Trophoblast cell (in vitro differentiated cells and primary cell): ENCODE data around the gene KIAA1210.

ENCODE experiments used
- DNase-seq, 2 donors: peaks; one replicate each; pipeline ENCODE4 v3.0.0-alpha.2; 2016
- H2AFZ ChIP-seq: 2 replicates; pipeline ENCODE4 v1.6.1; 2013; ENCODE audit warnings: low read length, moderate library complexity, mild to moderate bottlenecking; ENCODE audit not compliant: insufficient read depth, poor library complexity
- H2AK5ac ChIP-seq: 2 replicates; pipeline ENCODE4 v1.6.1; 2013; ENCODE audit warnings: mild to moderate bottlenecking, low read length
- H2BK120ac ChIP-seq: 2 replicates; pipeline ENCODE4 v1.6.1; 2013; ENCODE audit warnings: low read length, mild to moderate bottlenecking, moderate library complexity; ENCODE audit not compliant: insufficient read depth, poor library complexity
- H2BK12ac ChIP-seq: 2 replicates; pipeline ENCODE4 v1.6.1; 2013; ENCODE audit warnings: mild to moderate bottlenecking, low read length, moderate library complexity
- H2BK5ac ChIP-seq: 2 replicates; pipeline ENCODE4 v1.6.1; 2013; ENCODE audit warnings: low read length, low read depth, moderate library complexity, mild to moderate bottlenecking; ENCODE audit not compliant: poor library complexity
- H3K14ac ChIP-seq: 2 replicates; pipeline ENCODE4 v1.6.1; 2013; ENCODE audit warnings: mild to moderate bottlenecking, low read length
- H3K18ac ChIP-seq: 2 replicates; pipeline ENCODE4 v1.6.1; 2013; ENCODE audit warnings: mild to moderate bottlenecking, low read length
- H3K23ac ChIP-seq: 2 replicates; pipeline ENCODE4 v1.6.1; 2013; ENCODE audit warnings: low read length
- H3K27ac ChIP-seq: 2 replicates; pipeline ENCODE4 v1.5.1; 2013; ENCODE audit warnings: low read depth, mild to moderate bottlenecking, inconsistent platforms, low read length, moderate library complexity
- H3K27me3 ChIP-seq: 2 replicates; pipeline ENCODE4 v1.6.1; 2013; ENCODE audit warnings: inconsistent platforms, mild to moderate bottlenecking, low read length, moderate library complexity; ENCODE audit not compliant: insufficient read depth
- H3K36me3 ChIP-seq, 2 experiments: 1 replicate in 1 of 2; 2 replicates in 1 of 2; pipeline ENCODE4 v1.6.1; 2013; ENCODE audit warnings: low read length in 2 of 2, mild to moderate bottlenecking in 2 of 2, moderate library complexity in 1 of 2; ENCODE audit not compliant: insufficient read depth in 2 of 2, control insufficient read depth in 1 of 2
- H3K4ac ChIP-seq: 2 replicates; pipeline ENCODE4 v1.6.1; 2013; ENCODE audit warnings: low read depth, mild to moderate bottlenecking, low read length, moderate library complexity
- H3K4me1 ChIP-seq, 2 experiments: 1 replicate in 1 of 2; 2 replicates in 1 of 2; pipeline ENCODE4 v1.6.1; 2013; ENCODE audit warnings: low read length in 2 of 2, mild to moderate bottlenecking in 2 of 2, moderate library complexity in 1 of 2; ENCODE audit not compliant: insufficient read depth in 2 of 2, control insufficient read depth in 1 of 2
- H3K4me2 ChIP-seq: 2 replicates; pipeline ENCODE4 v1.6.1; 2013; ENCODE audit warnings: inconsistent platforms, mild to moderate bottlenecking, low read length, moderate library complexity
- H3K4me3 ChIP-seq: 2 replicates; pipeline ENCODE4 v1.5.1; 2013; ENCODE audit warnings: mild to moderate bottlenecking, low read depth, low read length, inconsistent platforms
- H3K79me1 ChIP-seq: one replicate; pipeline ENCODE4 v1.6.1; 2013; ENCODE audit warnings: low read length
- H3K79me2 ChIP-seq: 2 replicates; pipeline ENCODE4 v1.6.1; 2013; ENCODE audit warnings: low read length, mild to moderate bottlenecking; ENCODE audit not compliant: control insufficient read depth, insufficient read depth, poor library complexity
- H3K9ac ChIP-seq: 2 replicates; pipeline ENCODE4 v1.6.1; 2013; ENCODE audit warnings: mild to moderate bottlenecking, low read length
- H3K9me3 ChIP-seq: 2 replicates; pipeline ENCODE4 v1.6.1; 2013; ENCODE audit warnings: low read depth, mild to moderate bottlenecking, control low read depth, inconsistent platforms, low read length; ENCODE audit not compliant: insufficient read depth
- H4K12ac ChIP-seq: 2 replicates; pipeline ENCODE4 v1.6.1; 2013; ENCODE audit warnings: low read depth, mild to moderate bottlenecking, low read length, moderate library complexity
- H4K8ac ChIP-seq: 2 replicates; pipeline ENCODE4 v1.6.1; 2013; ENCODE audit warnings: low read depth, mild to moderate bottlenecking, low read length, moderate library complexity
- H4K91ac ChIP-seq: one replicate; pipeline ENCODE4 v1.6.1; 2013; ENCODE audit warnings: low read depth, mild to moderate bottlenecking, low read length, moderate library complexity
- WGBS: extraction: QIAGEN DNeasy Blood & Tissue Kit; methylation state at CpG from one replicate; pipeline ENCODE4 v1.1.7; 2013; ENCODE audit warnings: missing lambda C conversion rate; ENCODE audit not compliant: insufficient read length, insufficient coverage; ENCODE audit errors: extremely low coverage; 5-methylcytosine and 5-hydroxymethylcytosine counted together

The KIAA1210 gene

GRCh38 chrX:119042996-119043395 is 84.6 kb downstream of the KIAA1210 start:
- Histone ChIP-seq H2AK5ac (no peak overlapping the region), H3K4me1 (no peaks in the 10 kb centered on the region), H3K27me3 (no peaks in the 10 kb centered on the region), H4K91ac (no peak overlapping the region), H3K4me3 (no peak overlapping the region), H2BK5ac (no peak overlapping the region), H4K8ac (no peak overlapping the region), H2BK120ac (no peak overlapping the region), H3K14ac (no peak overlapping the region), H3K23ac (no peak overlapping the region), H3K18ac (no peak overlapping the region), H3K4me2 (no peak overlapping the region), H4K12ac (no peak overlapping the region), H3K9ac (no peak overlapping the region), H3K79me2 (no peaks in the 10 kb centered on the region), H2BK12ac (no peak overlapping the region), H3K9me3 (no peaks in the 10 kb centered on the region), H3K27ac (no peak overlapping the region), H2AFZ (no peak overlapping the region), H3K79me1 (no peaks in the 10 kb centered on the region), H3K4ac (no peak overlapping the region), H3K36me3 (no peaks in the 10 kb centered on the region)
- peak in 1 of 2 donors; percentile 5 for DNase-seq
- WGBS, result no CpG with 5 or more reads among the region's 1 CpG

DNA sequence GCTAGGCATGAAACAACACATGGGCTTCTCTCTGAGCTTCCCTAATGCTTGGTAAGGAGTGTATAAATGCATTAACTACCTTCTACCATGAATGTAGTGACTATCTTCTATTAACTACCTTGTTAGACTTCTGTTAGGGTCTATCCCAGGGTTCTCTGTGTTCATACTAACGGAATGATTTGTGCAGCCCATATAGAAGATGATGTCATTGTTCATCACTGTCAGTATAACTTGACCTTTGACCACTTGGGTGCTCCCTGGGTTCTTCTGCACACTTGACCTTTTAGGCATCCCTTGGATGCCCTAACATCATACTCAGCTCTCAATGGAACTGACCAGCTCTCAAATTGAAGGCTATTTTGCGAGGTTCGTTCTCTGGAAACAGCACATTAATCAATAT is 85.6 kb downstream of the KIAA1210 start:
- Histone ChIP-seq H4K8ac (no peak overlapping the region), H3K4me1 (no peaks in the 10 kb centered on the region), H2AFZ (no peak overlapping the region), H3K36me3 (no peaks in the 10 kb centered on the region), H3K4me2 (no peak overlapping the region), H2BK5ac (no peak overlapping the region), H3K23ac (no peak overlapping the region), H4K91ac (no peak overlapping the region), H3K4me3 (no peak overlapping the region), H3K18ac (no peak overlapping the region), H2AK5ac (no peak overlapping the region), H3K4ac (no peak overlapping the region), H2BK12ac (no peak overlapping the region), H3K79me2 (no peaks in the 10 kb centered on the region), H2BK120ac (no peak overlapping the region), H3K27ac (no peak overlapping the region), H4K12ac (no peak overlapping the region), H3K14ac (no peak overlapping the region), H3K27me3 (no peaks in the 10 kb centered on the region), H3K79me1 (no peaks in the 10 kb centered on the region), H3K9me3 (no peaks in the 10 kb centered on the region), H3K9ac (no peak overlapping the region)
- DNase-seq, result no peak
- WGBS, result no CpG with 5 or more reads among the region's 3 CpGs

GRCh38 chrX:119041175-119041574 is 86.4 kb downstream of the KIAA1210 start:
- Histone ChIP-seq H2BK5ac (no peak overlapping the region), H3K36me3 (no peaks in the 10 kb centered on the region), H3K4me3 (no peak overlapping the region), H3K79me2 (no peaks in the 10 kb centered on the region), H3K14ac (no peak overlapping the region), H2AFZ (no peak overlapping the region), H3K23ac (no peak overlapping the region), H3K9me3 (no peaks in the 10 kb centered on the region), H3K79me1 (no peaks in the 10 kb centered on the region), H3K4me1 (no peaks in the 10 kb centered on the region), H3K27me3 (no peaks in the 10 kb centered on the region), H3K4me2 (no peak overlapping the region), H2AK5ac (no peak overlapping the region), H3K4ac (no peak overlapping the region), H3K18ac (no peak overlapping the region), H2BK12ac (no peak overlapping the region), H3K27ac (no peak overlapping the region), H3K9ac (no peak overlapping the region), H2BK120ac (no peak overlapping the region), H4K91ac (no peak overlapping the region), H4K12ac (no peak overlapping the region), H4K8ac (no peak overlapping the region)
- peak in 1 of 2 donors; percentile 59 for DNase-seq
- no CpG with 5 or more reads among the region's 4 CpGs for WGBS

DNA sequence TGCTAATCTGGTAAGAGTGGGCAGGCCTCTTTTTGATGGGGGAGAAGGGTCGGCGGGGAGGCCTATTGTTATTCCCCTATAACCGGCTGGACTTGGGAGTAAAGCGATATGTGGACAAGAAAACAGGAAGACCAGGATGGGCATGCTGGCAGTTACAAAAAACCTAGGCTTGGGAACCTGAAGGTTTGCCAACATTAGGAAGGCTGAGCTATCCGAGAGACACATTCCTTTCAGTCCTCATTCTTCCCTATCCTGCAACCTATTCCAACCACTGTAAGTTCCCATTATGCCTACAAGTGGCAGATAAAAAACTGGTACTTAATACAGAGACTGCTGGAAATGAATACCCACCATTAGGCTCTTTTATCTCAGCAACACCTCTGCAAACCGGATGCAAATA is 87.2 kb downstream of the KIAA1210 start:
- Histone ChIP-seq H3K4me3 (no peak overlapping the region), H3K18ac (no peak overlapping the region), H4K91ac (no peak overlapping the region), H3K9me3 (no peaks in the 10 kb centered on the region), H3K79me1 (no peaks in the 10 kb centered on the region), H3K9ac (no peak overlapping the region), H3K27ac (no peak overlapping the region), H3K14ac (no peak overlapping the region), H3K36me3 (no peaks in the 10 kb centered on the region), H3K79me2 (no peaks in the 10 kb centered on the region), H3K4ac (no peak overlapping the region), H3K27me3 (no peaks in the 10 kb centered on the region), H2AFZ (no peak overlapping the region), H2BK12ac (no peak overlapping the region), H2BK5ac (no peak overlapping the region), H3K4me1 (no peaks in the 10 kb centered on the region), H4K8ac (no peak overlapping the region), H2BK120ac (no peak overlapping the region), H3K4me2 (no peak overlapping the region), H3K23ac (no peak overlapping the region), H2AK5ac (no peak overlapping the region), H4K12ac (no peak overlapping the region)
- WGBS, result no CpG with 5 or more reads among the region's 6 CpGs
- no peak for DNase-seq
